Calu3 (cell line): ENCODE data around the gene ATF1. TPM values are rescaled to one million over a fixed set of nuclear protein-coding genes. Genes with fewer than 3 reads are reported as not detected.
A peak's percentile ranks its signal among the peaks of the same experiment; 100 is the strongest.
"Not testable (repeated sequence)": the region's sequence is repeated elsewhere in the genome, so short reads cannot be mapped to it uniquely, and the experiment has no call there.

Experiments
- BruUV-seq: library from RNA; stranded (reverse); fragments of 400-500 nt; replicated peaks from 2 replicates; lab custom pipeline; 2021; lab: Mats Ljungman, UMichigan
- CTCF ChIA-PET: fragments of 300-600 bp; sonication (Branson Sonifier 250); formaldehyde crosslinking; loops from one replicate; lab custom pipeline; 2022; ENCODE audit warnings: antibody characterized with exemption; lab: Charles Lee
- DNase-seq: peaks from one replicate; pipeline ENCODE4 v3.0.0; 2022
- H3K27ac Mint-ChIP-seq: one replicate; pipeline ENCODE4 v1.8.0; 2022; ENCODE audit warnings: mixed read lengths; ENCODE audit not compliant: unreplicated experiment
- H3K27me3 Mint-ChIP-seq: one replicate; pipeline ENCODE4 v1.8.0; 2022; ENCODE audit warnings: mixed read lengths; ENCODE audit not compliant: unreplicated experiment
- H3K36me3 Mint-ChIP-seq: one replicate; pipeline ENCODE4 v1.8.0; 2022; ENCODE audit warnings: mild to moderate bottlenecking, moderate library complexity, mixed read lengths; ENCODE audit not compliant: insufficient read depth, unreplicated experiment
- H3K4me1 Mint-ChIP-seq: one replicate; pipeline ENCODE4 v1.8.0; 2022; ENCODE audit warnings: mild to moderate bottlenecking, low read depth, mixed read lengths; ENCODE audit not compliant: unreplicated experiment
- H3K4me3 Mint-ChIP-seq: one replicate; pipeline ENCODE4 v1.8.0; 2022; ENCODE audit warnings: mild to moderate bottlenecking, low read depth, moderate library complexity, mixed read lengths; ENCODE audit not compliant: unreplicated experiment
- H3K9me3 Mint-ChIP-seq: one replicate; pipeline ENCODE4 v1.8.0; 2022; ENCODE audit warnings: low read depth, mixed read lengths; ENCODE audit not compliant: unreplicated experiment
- CTCF ChIP-seq: fragments of 200-600 bp; IDR thresholded peaks from one replicate; pipeline ENCODE4 v1.8.0; 2022; ENCODE audit warnings: antibody characterized with exemption; ENCODE audit not compliant: unreplicated experiment
- intact Hi-C: fragments of 100-400 bp; cut with micrococcal nuclease; formaldehyde crosslinking; loops from one replicate; pipeline ENCODE4 v1.10.0; 2022; ENCODE audit not compliant: unreplicated experiment
- total RNA-seq: library from RNA; stranded (reverse); gene quantifications from 2 replicates; pipeline ENCODE4 v1.2.3, GENCODE V29; 2022

ATF1 gene
- total RNA-seq, 1 experiment from 2014 or later = 22.9 TPM

- no peak for DNase-seq
- Mint-ChIP-seq H3K27me3 (no peaks in the 10 kb centered on the region), H3K36me3 (no peaks in the 10 kb centered on the region), H3K9me3 (no peaks in the 10 kb centered on the region), H3K4me1 (no peaks in the 10 kb centered on the region), H3K27ac (no peak overlapping the region), H3K4me3 (no peak overlapping the region)
- intact Hi-C loops = no loop called here
- no peak for TF ChIP-seq CTCF
- BruUV-seq = no TSS peak
- CTCF ChIA-PET = no interaction called here
These were observed 65.0 kb downstream of the ATF1 start for GRCh38 chr12:50828886-50829285.

- BruUV-seq, intact Hi-C loops, CTCF ChIA-PET, DNase-seq, H3K27me3 Mint-ChIP-seq, H3K27ac Mint-ChIP-seq, H3K9me3 Mint-ChIP-seq, H3K4me3 Mint-ChIP-seq, H3K4me1 Mint-ChIP-seq, H3K36me3 Mint-ChIP-seq: not testable (repeated sequence)
These were observed 69.9 kb downstream of the ATF1 start for GRCh38 chr12:50833801-50834200.

- BruUV-seq = no TSS peak
- intact Hi-C loops = no loop called here
- CTCF ChIA-PET = no interaction called here
These were observed 75.1 kb downstream of the ATF1 start for GRCh38 chr12:50839042-50839441.

GRCh38 chr12:50840809-50841487 lies 77.0 kb downstream of the ATF1 start:
- Mint-ChIP-seq H3K4me1 (no peaks in the 10 kb centered on the region), H3K4me3 (no peak overlapping the region), H3K27ac (no peak overlapping the region), H3K36me3 (no peaks in the 10 kb centered on the region), H3K27me3 (no peaks in the 10 kb centered on the region), H3K9me3 (no peaks in the 10 kb centered on the region)
- CTCF ChIA-PET = no interaction called here
- BruUV-seq = no TSS peak
- no peak for DNase-seq
- intact Hi-C loops = no loop called here
- no peak for TF ChIP-seq CTCF

More at GRCh38 chr12:50839042-50839441, 75.1 kb downstream of the ATF1 start:
- no peaks in the 10 kb centered on the region for H3K27me3 Mint-ChIP-seq
- no peak for TF ChIP-seq CTCF
- H3K36me3 Mint-ChIP-seq = no peaks in the 10 kb centered on the region
- DNase-seq = no peak
- no peaks in the 10 kb centered on the region for H3K9me3 Mint-ChIP-seq
- H3K4me1 Mint-ChIP-seq = no peaks in the 10 kb centered on the region
- no peak overlapping the region for H3K27ac Mint-ChIP-seq
- no peak overlapping the region for H3K4me3 Mint-ChIP-seq

- Mint-ChIP-seq H3K27ac (no peak overlapping the region), H3K36me3 (no peaks in the 10 kb centered on the region), H3K4me3 (peak overlapping the region; percentile 61), H3K9me3 (no peaks in the 10 kb centered on the region), H3K4me1 (no peaks in the 10 kb centered on the region), H3K27me3 (no peaks in the 10 kb centered on the region)
- BruUV-seq = no TSS peak
- TF ChIP-seq CTCF = no peak
- DNase-seq = no peak
- CTCF ChIA-PET = no interaction called here
- intact Hi-C loops = no loop called here
These were observed 78.0 kb downstream of the ATF1 start for GRCh38 chr12:50841716-50842531.
